Thyroid gland (tissue), 4 donors: Measurements from ENCODE around the gene AHR.

ENCODE experiments used
- POLR2A ChIP-seq, 2 donors: fragments of 450-650 bp; IDR thresholded peaks; one replicate each; pipeline ENCODE4 v1.6.1; 2017; ENCODE audit warnings: antibody characterized with exemption in 2 of 2, mild to moderate bottlenecking in 2 of 2, moderate library complexity in 1 of 2
- TF ChIP-seq, protein P1 (sequence below), 6 experiments: fragments of 200-600 bp in 3 of 6; fragments of 450-650 bp in 3 of 6; sonication (generic) in 3 of 6; IDR thresholded peaks; one replicate each; pipeline ENCODE4 v1.5.1; 2016 to 2019; ENCODE audit warnings: antibody characterized with exemption in 6 of 6, mild to moderate bottlenecking in 2 of 6, inconsistent platforms in 1 of 6, moderate library complexity in 1 of 6

DNA sequence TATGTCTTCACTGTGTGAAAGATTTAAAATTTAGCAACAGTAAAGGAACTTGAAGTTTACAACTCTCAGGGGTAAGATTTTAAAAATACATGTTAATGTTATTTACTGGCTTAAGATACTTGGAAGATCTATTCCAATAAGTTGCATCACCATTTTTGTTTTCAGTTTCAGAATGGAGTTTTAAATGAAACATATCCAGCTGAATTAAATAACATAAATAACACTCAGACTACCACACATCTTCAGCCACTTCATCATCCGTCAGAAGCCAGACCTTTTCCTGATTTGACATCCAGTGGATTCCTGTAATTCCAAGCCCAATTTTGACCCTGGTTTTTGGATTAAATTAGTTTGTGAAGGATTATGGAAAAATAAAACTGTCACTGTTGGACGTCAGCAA is 44.3 kb downstream of the AHR start:
- TF ChIP-seq, protein P1, sequence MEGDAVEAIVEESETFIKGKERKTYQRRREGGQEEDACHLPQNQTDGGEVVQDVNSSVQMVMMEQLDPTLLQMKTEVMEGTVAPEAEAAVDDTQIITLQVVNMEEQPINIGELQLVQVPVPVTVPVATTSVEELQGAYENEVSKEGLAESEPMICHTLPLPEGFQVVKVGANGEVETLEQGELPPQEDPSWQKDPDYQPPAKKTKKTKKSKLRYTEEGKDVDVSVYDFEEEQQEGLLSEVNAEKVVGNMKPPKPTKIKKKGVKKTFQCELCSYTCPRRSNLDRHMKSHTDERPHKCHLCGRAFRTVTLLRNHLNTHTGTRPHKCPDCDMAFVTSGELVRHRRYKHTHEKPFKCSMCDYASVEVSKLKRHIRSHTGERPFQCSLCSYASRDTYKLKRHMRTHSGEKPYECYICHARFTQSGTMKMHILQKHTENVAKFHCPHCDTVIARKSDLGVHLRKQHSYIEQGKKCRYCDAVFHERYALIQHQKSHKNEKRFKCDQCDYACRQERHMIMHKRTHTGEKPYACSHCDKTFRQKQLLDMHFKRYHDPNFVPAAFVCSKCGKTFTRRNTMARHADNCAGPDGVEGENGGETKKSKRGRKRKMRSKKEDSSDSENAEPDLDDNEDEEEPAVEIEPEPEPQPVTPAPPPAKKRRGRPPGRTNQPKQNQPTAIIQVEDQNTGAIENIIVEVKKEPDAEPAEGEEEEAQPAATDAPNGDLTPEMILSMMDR (IDR thresholded peaks at IDR 0.05) = no peak
- no peak for TF ChIP-seq POLR2A (IDR thresholded peaks at IDR 0.05)
